ENCODE measurements around the gene TTLL8.
"Not testable (repeated sequence)": the region's sequence is repeated elsewhere in the genome, so short reads cannot be mapped to it uniquely, and the experiment has no call there.

The TTLL8 gene

GRCh38 chr22:49999063-49999945 lies 58.8 kb downstream of the TTLL8 start:
- DNase-seq: no peak

DNA sequence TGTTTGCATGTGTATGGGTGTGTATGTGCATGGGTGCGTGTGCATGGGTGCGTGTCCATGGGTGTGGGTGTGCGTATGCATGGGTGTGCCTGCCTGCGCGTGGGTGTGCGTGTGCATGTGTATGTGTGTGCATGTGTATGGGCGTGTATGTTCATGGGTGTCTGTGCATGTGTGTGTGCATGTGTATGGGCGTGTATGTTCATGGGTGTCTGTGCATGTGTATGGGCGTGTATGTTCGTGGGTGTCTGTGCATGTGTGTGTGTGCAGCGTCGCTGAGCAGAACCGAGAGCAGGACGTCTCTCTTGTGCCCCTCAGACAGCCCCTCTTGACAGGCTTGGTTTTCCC lies 59.4 kb downstream of the TTLL8 start:
- DNase-seq: no peak

GRCh38 chr22:49997932-49998717 lies 60.0 kb downstream of the TTLL8 start:
- DNase-seq: no peak

- DNase-seq: no peak
These were observed 60.9 kb downstream of the TTLL8 start for GRCh38 chr22:49997251-49997599.

DNA sequence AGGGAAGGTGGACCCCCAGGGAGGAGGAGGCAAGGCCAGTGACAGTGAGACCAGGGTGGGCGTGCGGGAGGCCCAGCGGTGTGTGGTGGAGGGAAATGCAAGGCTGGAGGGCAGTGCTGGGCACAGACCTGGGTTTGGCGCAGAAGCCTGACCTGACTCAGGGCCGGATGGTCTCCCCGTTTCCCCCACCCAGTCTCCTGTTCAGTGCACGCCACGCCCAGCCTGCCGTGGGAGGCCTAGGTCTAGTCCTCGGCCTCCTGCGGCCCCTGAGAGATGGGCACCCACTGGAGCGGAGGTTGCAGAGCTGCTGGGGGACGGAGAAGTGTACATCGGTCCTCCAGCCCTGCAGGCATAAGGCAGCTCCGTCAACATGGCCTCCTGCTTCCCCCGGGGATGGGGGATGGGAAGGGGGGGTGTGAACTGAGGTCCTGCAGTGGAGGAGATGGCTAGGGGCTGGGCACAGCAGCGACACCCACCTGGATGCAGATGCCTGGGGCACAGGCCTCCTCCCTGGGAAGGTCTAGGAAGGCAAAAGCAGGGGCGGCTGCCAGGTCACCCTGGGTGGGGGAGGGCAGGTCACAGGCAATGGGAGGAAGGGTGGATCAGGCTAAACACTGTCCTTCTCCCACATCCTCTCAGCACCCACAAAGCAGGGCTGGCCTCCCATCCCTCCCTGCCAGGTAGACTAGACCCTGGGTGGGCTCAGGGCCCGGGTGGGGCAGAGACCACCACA lies 61.4 kb downstream of the TTLL8 start:
- no peak for DNase-seq

DNA sequence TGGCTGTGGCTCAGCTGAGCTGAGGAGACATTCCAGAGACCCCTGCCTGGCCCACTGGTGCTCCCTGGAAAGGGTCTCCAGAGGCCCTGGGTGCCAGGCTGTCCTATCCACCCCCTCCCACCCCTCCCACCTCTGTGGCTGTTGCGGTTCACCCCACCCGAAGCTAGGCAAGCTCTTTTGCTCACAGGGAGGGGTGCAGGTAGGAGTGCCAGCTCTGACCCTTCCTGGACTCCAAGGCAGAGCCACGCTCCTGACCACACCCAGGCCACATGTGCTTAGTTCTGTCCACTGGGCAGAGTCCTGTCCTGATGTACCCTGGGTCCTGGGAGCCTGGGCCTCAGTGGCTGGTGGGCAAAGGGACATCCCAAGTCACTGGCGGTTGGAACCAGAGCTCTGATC lies 62.0 kb downstream of the TTLL8 start:
- DNase-seq: no peak

GRCh38 chr22:49995361-49996118 lies 62.6 kb downstream of the TTLL8 start:
- no peak for DNase-seq

- no peak for DNase-seq
These were observed 63.1 kb downstream of the TTLL8 start for GRCh38 chr22:49995041-49995360.

GRCh38 chr22:49994361-49995040 lies 63.6 kb downstream of the TTLL8 start:
- no peak for DNase-seq

DNA sequence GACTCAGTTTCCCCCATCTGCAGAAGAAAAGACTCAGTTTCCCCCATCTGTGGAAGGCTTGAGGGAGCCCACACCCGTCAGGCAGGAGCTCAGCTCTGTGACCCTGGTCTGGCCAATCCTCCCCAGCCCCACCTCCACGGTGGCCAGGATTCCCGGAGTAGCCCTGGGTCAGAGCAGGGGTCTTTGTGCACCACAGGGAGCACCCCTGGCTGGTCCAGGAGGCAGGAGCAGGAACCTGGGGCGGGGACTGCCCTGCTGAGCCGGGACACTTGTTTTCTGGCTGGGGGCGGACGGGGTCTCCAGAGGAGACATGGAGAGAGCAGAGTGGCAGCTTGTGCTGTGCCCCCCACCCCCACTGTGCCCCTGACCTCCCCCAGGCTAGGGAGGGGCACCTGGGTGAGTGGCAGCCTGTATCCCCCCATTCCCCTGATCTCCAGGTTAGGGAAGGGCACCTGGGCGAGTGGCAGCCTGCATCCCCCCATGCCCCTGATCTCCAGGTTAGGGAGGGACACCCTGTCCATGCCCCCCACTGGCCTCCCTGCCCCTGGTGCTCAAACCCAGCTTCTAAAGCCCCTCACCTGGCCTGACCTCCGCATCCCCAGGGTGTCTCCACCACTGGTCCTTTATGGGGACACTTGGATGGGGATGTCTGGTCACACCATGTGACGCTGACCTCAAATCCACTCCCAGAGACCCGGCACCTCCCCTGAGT lies 64.3 kb downstream of the TTLL8 start:
- DNase-seq: no peak

GRCh38 chr22:49992921-49993648 lies 65.0 kb downstream of the TTLL8 start:
- no peak for DNase-seq

GRCh38 chr22:49991907-49992533 lies 66.1 kb downstream of the TTLL8 start:
- no peak for DNase-seq

DNA sequence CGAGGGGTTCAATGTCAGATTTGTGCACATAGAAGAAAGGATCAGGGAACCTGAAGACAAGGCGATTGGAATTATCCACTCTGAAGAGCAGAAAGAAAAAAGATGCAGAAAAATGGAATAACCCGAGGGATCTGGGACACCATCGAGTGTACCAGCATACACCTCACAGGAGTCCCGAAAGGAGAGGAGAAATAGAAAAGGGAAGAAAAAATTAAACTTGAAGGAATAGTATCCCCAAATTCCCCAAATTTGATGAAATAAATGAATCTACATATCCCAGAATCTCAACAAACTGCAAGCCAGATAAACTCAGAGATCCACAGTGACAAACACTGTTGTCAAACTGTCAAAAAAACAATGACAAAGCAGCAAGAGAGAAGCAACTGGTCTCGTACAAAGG lies 66.9 kb downstream of the TTLL8 start:
- DNase-seq: no peak

- not testable (repeated sequence) for DNase-seq
These were observed 68.3 kb downstream of the TTLL8 start for GRCh38 chr22:49989826-49990225.

GRCh38 chr22:49986325-49986724 lies 71.8 kb downstream of the TTLL8 start:
- DNase-seq: no peak

DNA sequence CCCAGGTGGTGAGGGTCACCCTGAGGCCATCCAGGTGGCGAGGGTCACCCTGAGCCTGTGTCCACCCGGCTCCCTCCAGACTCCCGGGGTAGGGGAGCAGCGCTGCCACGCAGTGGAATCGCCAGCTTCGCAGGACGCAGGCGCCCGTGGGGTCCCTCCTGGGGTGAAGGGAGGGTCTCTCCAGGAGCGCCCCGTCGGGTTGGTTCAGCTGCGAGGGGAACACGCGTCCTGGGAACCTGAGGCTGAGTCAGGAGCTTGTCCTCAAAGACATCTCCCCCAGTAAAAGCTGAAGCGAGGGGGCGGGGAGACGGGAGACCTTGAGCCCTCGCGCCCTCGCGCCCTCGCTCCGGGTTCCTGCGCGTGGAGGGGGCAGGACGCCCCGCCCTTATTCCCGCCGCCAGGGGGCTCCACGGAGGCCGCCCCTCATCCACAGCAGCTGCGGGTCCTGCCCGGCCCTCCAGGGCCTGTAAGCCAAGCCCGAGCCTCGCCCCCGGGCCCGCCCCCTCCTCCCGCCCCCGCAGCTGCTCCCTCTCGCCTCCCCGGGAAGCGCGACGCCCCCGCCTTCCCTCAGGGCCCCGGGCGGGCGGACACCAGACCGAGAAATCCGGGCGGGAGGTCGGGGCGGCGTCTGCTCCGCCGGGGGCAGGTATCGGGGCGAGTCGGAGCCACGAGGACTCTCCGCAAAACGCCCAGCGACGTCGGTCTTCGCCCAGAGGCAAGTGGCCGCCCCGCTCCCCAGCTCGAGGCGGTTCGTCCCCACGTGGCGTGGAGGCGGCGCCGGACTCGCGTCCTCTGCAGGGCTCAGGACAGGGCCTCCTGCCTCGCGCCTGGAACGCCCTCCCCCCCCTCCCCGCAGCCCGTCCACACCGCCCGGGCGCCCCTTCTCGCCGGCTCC lies 74.7 kb downstream of the TTLL8 start:
- no peak for DNase-seq

DNA sequence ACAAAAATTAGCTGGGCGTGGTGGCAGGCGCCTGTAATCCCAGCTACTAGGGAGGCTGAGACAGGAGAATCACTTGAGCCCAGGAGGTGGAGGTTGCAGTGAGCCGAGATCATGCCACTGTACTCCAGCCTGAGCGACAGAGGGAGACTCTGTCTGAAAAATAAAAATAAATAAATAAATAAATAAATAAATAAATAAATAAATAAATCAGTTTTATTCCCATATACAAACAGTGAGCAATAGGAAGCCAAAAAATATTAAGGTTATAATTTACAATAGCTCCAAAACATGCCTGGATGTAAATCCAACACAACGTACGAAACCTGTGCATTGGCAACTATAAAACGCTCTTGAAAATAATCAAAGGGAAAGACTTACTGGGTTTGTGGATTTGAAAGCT lies 76.3 kb downstream of the TTLL8 start:
- DNase-seq: not testable (repeated sequence)

DNA sequence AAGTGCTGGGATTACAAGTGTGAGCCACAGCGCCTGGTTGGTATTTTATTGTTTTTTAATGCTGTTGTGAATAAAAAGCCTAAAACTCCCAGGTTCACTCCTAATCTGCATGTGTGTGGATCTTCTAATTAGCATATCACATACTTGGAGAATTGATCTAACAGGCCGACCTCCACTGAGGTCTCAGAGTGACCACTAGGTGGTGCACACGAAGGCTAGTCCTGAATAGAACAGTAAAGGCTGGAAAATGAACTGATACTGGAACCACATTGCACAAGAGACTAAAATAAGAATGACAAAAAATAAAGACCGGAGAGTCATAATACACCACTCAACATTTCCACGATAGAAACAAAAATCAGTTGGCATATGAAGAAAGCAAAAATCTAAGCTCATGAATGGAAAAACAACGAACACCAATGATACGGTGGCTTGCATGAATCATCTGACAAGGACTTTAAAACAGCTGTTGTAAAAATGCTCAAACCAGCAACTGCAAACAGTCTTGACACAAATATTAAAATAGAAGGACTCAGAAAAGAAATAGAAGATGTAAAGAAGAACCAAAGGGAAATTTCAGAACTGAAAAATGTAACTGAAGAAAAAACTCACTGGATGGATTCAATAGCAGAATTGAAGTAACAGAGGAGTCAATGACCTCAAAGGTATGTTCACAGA lies 78.4 kb downstream of the TTLL8 start:
- DNase-seq: no peak

DNA sequence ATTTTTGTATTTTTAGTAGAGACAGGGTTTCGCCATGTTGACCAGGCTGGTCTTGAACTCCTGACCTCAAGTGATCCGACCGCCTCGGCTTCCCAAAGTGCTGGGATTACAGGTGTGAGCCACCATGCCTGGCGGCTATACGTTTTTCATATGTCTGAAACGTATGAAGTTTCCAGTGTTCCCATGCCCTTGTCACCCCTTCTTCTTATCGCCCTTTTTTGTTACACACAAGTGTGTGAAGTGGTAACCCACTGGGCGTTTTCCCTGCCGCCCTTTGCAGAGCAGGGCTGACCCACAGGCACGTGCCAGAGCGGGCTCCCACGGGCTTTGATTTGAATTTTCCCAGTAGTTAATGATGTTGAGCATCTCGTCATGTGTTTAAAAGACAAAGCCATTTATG lies 80.5 kb downstream of the TTLL8 start:
- DNase-seq: no peak

All from KG1 (cell line).